A549 treated with Mapracorat at 1 μM for 4 hours (cell line): ENCODE data around the gene PPP1R3E. TPM values are rescaled to one million over a fixed set of nuclear protein-coding genes. Genes with fewer than 3 reads are reported as not detected.

Experiments
- total RNA-seq: library from RNA; stranded (reverse); fragments of 200-300 nt; extraction: Qiagen RNA extraction; gene quantifications from 5 replicates; pipeline ENCODE4 v1.2.3, GENCODE V29; 2022

PPP1R3E gene
- total RNA-seq = 2.8 to 4.6 TPM (median 4.0 TPM) in 5 replicates

DNA sequence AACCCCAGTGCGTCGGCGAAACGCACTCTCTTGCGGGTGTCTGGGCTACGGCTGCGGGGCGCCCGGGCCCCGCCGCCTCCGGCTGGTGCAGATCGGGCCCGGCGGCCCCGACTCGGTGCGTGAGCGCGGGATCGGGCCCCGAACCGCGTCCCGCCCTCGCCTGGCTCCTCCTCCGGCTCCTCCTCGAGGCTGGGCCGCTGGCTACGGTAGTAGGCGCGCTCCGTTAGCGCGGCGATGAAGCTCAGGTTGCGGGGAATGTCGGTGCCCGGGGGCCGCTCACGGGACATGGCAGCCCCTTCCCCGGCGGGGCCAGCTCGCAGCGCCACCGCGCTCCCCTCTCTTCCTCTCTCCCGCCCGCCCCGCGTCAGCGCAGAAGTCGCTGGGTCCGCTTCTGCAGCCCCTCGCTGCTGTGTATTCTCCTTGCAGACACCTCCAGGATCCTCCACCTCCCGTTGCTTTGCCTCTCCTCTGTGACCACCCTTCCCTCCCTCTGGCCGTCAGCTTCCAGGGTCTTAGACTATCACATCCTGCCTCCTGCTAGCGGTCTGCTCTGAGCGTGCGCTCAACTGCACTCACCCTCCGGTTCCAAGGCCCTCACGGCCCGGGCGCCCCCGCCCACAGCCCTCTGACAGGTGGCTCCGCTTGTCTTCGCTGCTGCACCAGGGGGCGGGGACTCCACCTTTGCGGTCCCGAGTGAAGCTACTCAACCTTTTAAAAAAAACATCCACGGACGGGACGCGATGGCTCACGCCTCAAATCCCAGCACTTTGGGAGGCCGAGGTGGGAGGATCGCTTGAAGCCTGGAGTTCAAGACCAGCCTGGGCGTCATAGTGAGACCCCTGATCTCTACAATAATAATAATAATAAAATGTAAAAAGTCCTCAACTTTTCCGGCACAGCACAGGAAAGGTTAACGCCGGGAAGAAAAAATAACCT is at the start of gene PPP1R3E:
PPP1R3E (minus strand) TSS at position 570 of the 936 bp plus-strand sequence; CDS start at position 287, 283 bp downstream.

GRCh38 chr14:23320584-23321571 is 18.2 kb upstream of the PPP1R3E start, which contains the start of gene PABPN1:
Gene PABPN1 (plus strand): TSS chr14:23321457. CDS start chr14:23321470, 13 bp downstream.

GRCh38 chr14:23306412-23307145 is 3.9 kb upstream of the PPP1R3E start, which contains the start of gene BCL2L2:
Gene BCL2L2 (plus strand): TSS chr14:23306833. CDS start chr14:23307768, 935 bp downstream.

DNA sequence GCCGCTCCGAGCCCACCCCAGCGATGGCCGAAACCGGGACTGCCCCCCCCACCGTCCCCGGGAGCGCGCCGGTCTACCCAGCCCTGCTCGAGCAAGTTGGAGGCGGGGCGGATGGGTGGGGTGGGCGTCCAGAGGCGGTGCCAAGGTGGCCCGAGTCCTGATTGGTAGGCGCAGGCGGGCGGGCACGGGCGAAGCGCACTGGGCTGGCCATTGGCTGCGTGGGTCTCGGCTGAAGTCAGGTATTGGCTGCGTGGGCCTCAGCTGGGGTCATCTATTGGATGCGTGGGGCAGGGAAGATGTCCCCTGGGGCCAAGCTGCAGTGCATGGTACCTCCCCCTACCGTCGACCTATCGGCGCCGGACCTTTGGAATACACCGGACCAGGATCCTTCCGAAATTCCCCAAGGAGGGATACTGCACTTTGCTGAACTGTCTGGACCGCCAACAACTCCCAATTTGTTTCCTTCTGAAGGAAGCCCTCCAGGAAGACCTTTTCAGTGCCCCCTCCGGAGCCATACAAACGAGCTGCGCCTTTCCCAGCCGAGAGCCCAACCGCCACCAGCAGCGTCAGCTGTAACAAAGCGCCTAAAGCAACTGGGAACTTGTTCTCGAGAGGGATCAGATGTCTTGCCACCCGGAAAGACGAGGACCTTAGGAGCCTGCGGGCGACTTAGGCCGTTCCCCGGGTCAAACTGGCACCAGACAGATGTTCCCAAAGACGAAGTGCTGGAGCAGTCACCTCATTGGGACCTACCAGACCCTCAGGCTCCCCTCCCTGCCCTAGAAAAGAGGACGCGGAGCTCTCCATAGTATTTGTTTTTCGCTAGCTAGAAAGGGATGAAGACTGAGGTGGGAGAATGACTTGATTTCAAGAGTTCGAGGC is 16.4 kb downstream of the PPP1R3E start, which contains the start of gene HOMEZ:
HOMEZ (minus strand) TSS at position 113 of the 882 bp plus-strand sequence. CDS start 180 bp downstream, outside the sequence.

Other genes starting within 250 kb of the PPP1R3E start
- 2.8 to 5.2 TPM (median 4.7 TPM) in 5 replicates for gene CDH24, start 245.3 kb downstream of the PPP1R3E start, total RNA-seq
- 89.4 to 101 TPM (median 95.3 TPM) in 5 replicates for gene ACIN1, start 207.7 kb downstream of the PPP1R3E start, total RNA-seq
- 85.6 to 107 TPM (median 97.5 TPM) in 5 replicates for gene C14orf119, start 207.4 kb downstream of the PPP1R3E start, total RNA-seq
- not detected in 5 replicates for gene CIROP, start 197.9 kb downstream of the PPP1R3E start, total RNA-seq
- not detected in 5 replicates for gene CEBPE, start 183.6 kb downstream of the PPP1R3E start, total RNA-seq
- gene SLC7A8, start 119.2 kb downstream of the PPP1R3E start, total RNA-seq = 1.5 to 2.2 TPM (median 1.7 TPM) in 5 replicates
- not detected in 5 replicates for gene RNF212B, start 64.9 kb downstream of the PPP1R3E start, total RNA-seq
- gene HOMEZ, start 16.7 kb downstream of the PPP1R3E start, total RNA-seq = 6.6 to 10.9 TPM (median 7.9 TPM) in 5 replicates
- 15.9 to 20.7 TPM (median 19.0 TPM) in 5 replicates for gene BCL2L2, start 4.0 kb upstream of the PPP1R3E start, total RNA-seq
- gene PABPN1, start 18.6 kb upstream of the PPP1R3E start, total RNA-seq = 142 to 156 TPM (median 145 TPM) in 5 replicates
- 5.5 to 9.4 TPM (median 6.6 TPM) in 5 replicates for gene SLC22A17, start 50.0 kb upstream of the PPP1R3E start, total RNA-seq
- not detected in 5 replicates for gene EFS, start 62.3 kb upstream of the PPP1R3E start, total RNA-seq
- gene IL25, start 70.0 kb upstream of the PPP1R3E start, total RNA-seq = not detected in 5 replicates
- gene CMTM5, start 74.2 kb upstream of the PPP1R3E start, total RNA-seq = not detected in 5 replicates
- gene MYH6, start 105.4 kb upstream of the PPP1R3E start, total RNA-seq = 0.03 to 0.11 TPM (median 0.06 TPM) in 4 of 5 replicates, not detected in the other
- gene MYH7, start 132.8 kb upstream of the PPP1R3E start, total RNA-seq = not detected in 5 replicates
- gene NGDN, start 166.8 kb upstream of the PPP1R3E start, total RNA-seq = 56.7 to 74.9 TPM (median 61.2 TPM) in 5 replicates
- 0.47 to 0.95 TPM (median 0.81 TPM) in 5 replicates for gene ZFHX2, start 248.9 kb upstream of the PPP1R3E start, total RNA-seq